AG09309 (cell line): ENCODE measurements around the gene CDS1.

ENCODE experiments used
- DNase-seq: peaks from one replicate; pipeline ENCODE4 v3.0.0-alpha.2; 2010; ENCODE audit warnings: low read depth
- H3K4me3 ChIP-seq: 2 replicates; pipeline ENCODE4 v1.5.1; 2011; ENCODE audit warnings: mild to moderate bottlenecking, low read depth, low read length, moderate library complexity; ENCODE audit not compliant: control insufficient read depth
- CTCF ChIP-seq: IDR thresholded peaks from 2 replicates; pipeline ENCODE4 v1.5.1; 2011; ENCODE audit warnings: mild to moderate bottlenecking, low read depth, low read length, inconsistent platforms; ENCODE audit not compliant: insufficient read depth, control insufficient read depth; ENCODE audit errors: missing control alignments

The CDS1 gene

DNA sequence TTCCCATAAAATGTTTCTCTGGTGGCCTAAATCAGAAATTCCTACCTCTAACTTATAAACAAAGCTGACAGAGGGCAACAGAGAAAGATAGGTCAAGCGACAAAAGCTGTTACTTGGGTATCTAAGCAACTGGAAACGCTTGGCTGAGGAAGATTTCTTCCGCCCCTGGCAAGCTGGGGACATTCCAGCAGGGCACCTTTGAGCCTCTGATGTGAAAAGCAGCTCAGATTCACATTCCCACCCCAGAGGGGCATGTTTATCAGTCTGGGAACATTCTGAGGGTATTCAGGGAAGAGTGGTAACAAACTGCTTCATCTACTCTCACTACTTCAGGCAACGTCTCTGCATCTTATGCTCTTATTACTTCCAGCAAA is 3.5 kb upstream of the CDS1 start:
- H3K4me3 ChIP-seq = no peak overlapping the region
- no peak for TF ChIP-seq CTCF
- no peak for DNase-seq

GRCh38 chr4:84582302-84582987 is 482 bp upstream of the CDS1 start:
- H3K4me3 ChIP-seq = peak overlapping the region; percentile 45
- DNase-seq = no peak
- TF ChIP-seq CTCF = no peak

DNA sequence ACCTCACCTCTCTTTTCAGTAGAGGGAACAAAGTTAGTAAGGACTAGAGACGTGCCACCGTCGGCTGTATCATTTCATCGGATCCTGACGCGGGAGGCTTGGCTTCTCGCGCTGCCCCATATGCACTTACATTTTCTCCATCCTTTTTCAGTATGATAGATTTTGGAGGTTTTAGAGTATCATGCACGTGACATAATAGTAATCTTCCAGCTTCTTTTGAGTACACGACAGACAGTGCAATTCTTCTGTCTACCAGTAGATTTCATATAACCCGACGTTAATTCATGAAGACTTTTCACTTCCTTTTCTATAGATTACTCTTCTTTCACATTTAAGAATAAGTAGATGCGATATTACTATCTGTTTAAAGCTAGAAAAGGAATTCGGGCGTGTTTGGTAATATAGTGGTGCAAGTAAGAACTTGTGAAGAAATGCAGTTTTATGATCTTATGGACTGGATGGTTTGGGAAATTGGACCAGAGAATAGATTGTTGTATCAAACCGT is 1.0 kb downstream of the CDS1 start:
- no peak for TF ChIP-seq CTCF
- DNase-seq = no peak
- H3K4me3 ChIP-seq = peak overlapping the region; percentile 45

DNA sequence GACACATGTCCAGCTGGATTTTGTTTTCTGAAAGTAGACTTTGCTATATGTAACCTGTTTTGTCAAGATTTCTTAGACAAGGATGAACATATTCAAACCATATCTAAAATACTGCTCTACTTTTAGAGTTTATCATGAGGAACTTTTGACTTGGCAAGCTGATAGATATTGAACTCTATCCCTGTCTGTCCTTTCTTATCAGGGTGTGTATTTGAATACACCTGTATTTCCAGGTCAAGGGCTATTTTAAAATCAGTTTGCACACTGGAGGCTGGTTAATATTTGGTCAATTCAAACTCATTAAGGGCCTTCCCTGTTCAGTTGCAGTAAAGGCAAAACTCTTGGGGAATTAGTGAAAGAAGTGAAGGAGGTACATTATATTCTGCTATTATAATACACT is 2.3 kb downstream of the CDS1 start:
- no peak overlapping the region for H3K4me3 ChIP-seq
- no peak for DNase-seq
- TF ChIP-seq CTCF = no peak

- no peak for TF ChIP-seq CTCF
- DNase-seq = no peak
- H3K4me3 ChIP-seq = no peak overlapping the region
These were observed 11.8 kb downstream of the CDS1 start for GRCh38 chr4:84594724-84595123.

- no peak overlapping the region for H3K4me3 ChIP-seq
- TF ChIP-seq CTCF = no peak
- no peak for DNase-seq
These were observed 13.9 kb downstream of the CDS1 start for GRCh38 chr4:84596826-84597225.
